ENCODE measurements around the gene LENEP.

DNA sequence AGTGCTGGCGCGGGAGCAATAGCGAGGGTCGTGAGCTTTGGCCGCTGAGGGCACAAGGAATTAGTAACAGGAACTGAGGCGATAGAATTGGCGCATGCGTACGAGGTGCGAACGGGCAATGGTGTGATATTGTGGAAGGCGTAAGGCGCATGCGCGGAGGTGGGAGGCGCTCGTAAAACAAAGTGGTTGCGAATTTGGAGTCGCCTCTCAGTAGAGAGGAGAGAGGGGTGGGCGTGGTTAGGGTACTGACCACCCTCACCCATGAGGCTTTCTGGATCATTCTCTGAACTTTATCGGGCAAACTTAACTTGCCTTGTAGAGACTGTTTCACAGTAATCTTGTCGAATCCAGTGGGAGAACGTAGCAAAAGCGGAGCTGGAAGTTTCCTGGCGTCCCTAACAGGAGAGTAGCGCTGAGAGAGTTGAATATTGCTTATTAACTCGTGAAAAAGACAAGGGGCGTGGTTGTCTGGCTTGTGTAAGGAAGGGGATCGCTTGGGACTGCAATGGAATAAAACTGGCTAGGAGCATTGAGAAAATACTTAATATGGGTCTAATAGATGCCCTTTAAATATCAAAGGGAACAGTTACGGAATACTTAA lies 18.5 kb upstream of the LENEP start:
- TF ChIP-seq POLR2A (IDR thresholded peaks at IDR 0.05; ENCODE audit: low read depth, low read length): peak; percentile 66
- TF ChIP-seq POLR2AphosphoS5 (IDR thresholded peaks at IDR 0.05; ENCODE audit: low read depth, low read length): peak; percentile 62
- TF ChIP-seq TAF1 (IDR thresholded peaks at IDR 0.05; ENCODE audit: low read depth, low read length): peak; percentile 58; the same call in 1 of the 2 replicates

Measured in GM12891 (cell line).